ENCODE results near the gene ARHGAP12. TPM values are rescaled to one million over a fixed set of nuclear protein-coding genes. Genes with fewer than 3 reads are reported as not detected.

ARHGAP12 gene
- total RNA-seq, 1 experiment from 2014 or later, result 62.3 TPM

GRCh38 chr10:31954410-31955191, 26.0 kb upstream of the ARHGAP12 start:
- H3K27me3 ChIP-seq (replicated peaks; ENCODE audit: control insufficient read depth, insufficient read depth, low read length), result no peaks in the 10 kb centered on the region
- BruUV-seq (replicated peaks), result no TSS peak
- DNase-seq, result no peak
- H3K4me3 ChIP-seq (ENCODE audit: low read depth, low read length), result no peak overlapping the region
- peaks cover 8% of the 10 kb centered on the region for H3K4me1 Mint-ChIP-seq (ENCODE audit: low read depth, unreplicated experiment)
- H3K36me3 ChIP-seq (ENCODE audit: control insufficient read depth, insufficient read depth, low read length), result no peaks in the 10 kb centered on the region
- H3K27ac Mint-ChIP-seq (ENCODE audit: unreplicated experiment), result no peak overlapping the region
- intact Hi-C loops (cut with micrococcal nuclease; ENCODE audit: unreplicated experiment), result no loop called here
- no peak for TF ChIP-seq CTCF (IDR thresholded peaks at IDR 0.05; ENCODE audit: insufficient read depth in 1 of 2, low read depth in 1 of 2, low read length in 1 of 2, severe bottlenecking in 1 of 2, unreplicated experiment in 1 of 2)
- no peak overlapping the region for H3K4me3 Mint-ChIP-seq (ENCODE audit: unreplicated experiment)
- CTCF ChIA-PET, result no interaction called here
- peaks cover 23% of the 10 kb centered on the region for H3K9me3 Mint-ChIP-seq (ENCODE audit: unreplicated experiment)
- peaks cover 6% of the 10 kb centered on the region for H3K36me3 Mint-ChIP-seq (ENCODE audit: insufficient read depth, unreplicated experiment)
- POLR2A ChIA-PET, result no interaction called here
- no peaks in the 10 kb centered on the region for H3K27me3 Mint-ChIP-seq (ENCODE audit: insufficient read depth, unreplicated experiment)
- peaks cover 19% of the 10 kb centered on the region; the same call in 1 of the 2 replicates for H3K9me3 ChIP-seq
- H3K4me1 ChIP-seq, result peaks cover 11% of the 10 kb centered on the region

GRCh38 chr10:31953480-31953879, 24.8 kb upstream of the ARHGAP12 start:
- Mint-ChIP-seq H3K27me3 (ENCODE audit: insufficient read depth, unreplicated experiment) (no peaks in the 10 kb centered on the region), H3K4me1 (ENCODE audit: low read depth, unreplicated experiment) (no peaks in the 10 kb centered on the region), H3K27ac (ENCODE audit: unreplicated experiment) (no peak overlapping the region), H3K9me3 (ENCODE audit: unreplicated experiment) (peaks cover 23% of the 10 kb centered on the region), H3K4me3 (ENCODE audit: unreplicated experiment) (no peak overlapping the region), H3K36me3 (ENCODE audit: insufficient read depth, unreplicated experiment) (peaks cover 6% of the 10 kb centered on the region)
- no peak for DNase-seq
- CTCF ChIA-PET, result no interaction called here
- TF ChIP-seq CTCF (IDR thresholded peaks at IDR 0.05; ENCODE audit: insufficient read depth in 1 of 2, low read depth in 1 of 2, low read length in 1 of 2, severe bottlenecking in 1 of 2, unreplicated experiment in 1 of 2), result no peak
- peaks cover under 1% of the 10 kb centered on the region for H3K4me1 ChIP-seq
- H3K4me3 ChIP-seq (ENCODE audit: low read depth, low read length), result no peak overlapping the region
- no peaks in the 10 kb centered on the region for H3K36me3 ChIP-seq (ENCODE audit: control insufficient read depth, insufficient read depth, low read length)
- H3K27me3 ChIP-seq (replicated peaks; ENCODE audit: control insufficient read depth, insufficient read depth, low read length), result no peaks in the 10 kb centered on the region
- BruUV-seq (replicated peaks), result no TSS peak
- peaks cover 19% of the 10 kb centered on the region; the same call in 1 of the 2 replicates for H3K9me3 ChIP-seq
- POLR2A ChIA-PET, result no interaction called here
- intact Hi-C loops (cut with micrococcal nuclease; ENCODE audit: unreplicated experiment), result no loop called here

GRCh38 chr10:31953080-31953479, 24.4 kb upstream of the ARHGAP12 start:
- Mint-ChIP-seq H3K27ac (ENCODE audit: unreplicated experiment) (no peak overlapping the region), H3K4me3 (ENCODE audit: unreplicated experiment) (no peak overlapping the region), H3K36me3 (ENCODE audit: insufficient read depth, unreplicated experiment) (peaks cover 6% of the 10 kb centered on the region), H3K9me3 (ENCODE audit: unreplicated experiment) (peaks cover 23% of the 10 kb centered on the region), H3K27me3 (ENCODE audit: insufficient read depth, unreplicated experiment) (no peaks in the 10 kb centered on the region), H3K4me1 (ENCODE audit: low read depth, unreplicated experiment) (no peaks in the 10 kb centered on the region)
- Histone ChIP-seq H3K4me1 (peaks cover under 1% of the 10 kb centered on the region; the same call in 1 of the 2 replicates), H3K27me3 (replicated peaks; ENCODE audit: control insufficient read depth, insufficient read depth, low read length) (no peaks in the 10 kb centered on the region), H3K9me3 (peaks cover 19% of the 10 kb centered on the region; the same call in 1 of the 2 replicates), H3K4me3 (ENCODE audit: low read depth, low read length) (no peak overlapping the region), H3K36me3 (ENCODE audit: control insufficient read depth, insufficient read depth, low read length) (no peaks in the 10 kb centered on the region)
- intact Hi-C loops (cut with micrococcal nuclease; ENCODE audit: unreplicated experiment), result no loop called here
- DNase-seq, result no peak
- no TSS peak for BruUV-seq (replicated peaks)
- CTCF ChIA-PET, result no interaction called here
- no peak for TF ChIP-seq CTCF (IDR thresholded peaks at IDR 0.05; ENCODE audit: insufficient read depth in 1 of 2, low read depth in 1 of 2, low read length in 1 of 2, severe bottlenecking in 1 of 2, unreplicated experiment in 1 of 2)
- POLR2A ChIA-PET, result no interaction called here

All from Caco-2 (cell line).